ENCODE results near the gene POLE2. TPM values are rescaled to one million over a fixed set of nuclear protein-coding genes. Genes with fewer than 3 reads are reported as not detected.

The POLE2 gene
- total RNA-seq, 4 donors from 2014 or later: 0.79 to 0.94 (median 0.93) TPM; not detected in 1

- TF ChIP-seq POLR2A (IDR thresholded peaks at IDR 0.05) (no peak), EP300 (IDR thresholded peaks at IDR 0.05) (no peak), POLR2AphosphoS5 (IDR thresholded peaks at IDR 0.05) (no peak)
- Histone ChIP-seq H3K9me3 (no peaks in the 10 kb centered on the region), H3K27ac (no peak overlapping the region), H3K27me3 (no peaks in the 10 kb centered on the region), H3K4me1 (peaks cover 0 to 19% (median 0%) of the 10 kb centered on the region in 3 donors), H3K36me3 (no peaks in the 10 kb centered on the region), H3K4me3 (no peak overlapping the region)
- ATAC-seq: no peak
- WGBS, 2 donors (ENCODE audit: low coverage in 1 of 2): 85 to 86% methylated on average over 4 of the region's 4 CpGs
Measured at GRCh38 chr14:49686425-49686824, 1.6 kb downstream of the POLE2 start.

- Histone ChIP-seq H3K27ac (no peak overlapping the region), H3K4me1 (no peaks in the 10 kb centered on the region), H3K27me3 (no peaks in the 10 kb centered on the region), H3K36me3 (no peaks in the 10 kb centered on the region), H3K4me3 (no peak overlapping the region), H3K9me3 (no peaks in the 10 kb centered on the region)
- TF ChIP-seq EP300 (IDR thresholded peaks at IDR 0.05) (no peak), POLR2AphosphoS5 (IDR thresholded peaks at IDR 0.05) (no peak), CTCF (IDR thresholded peaks at IDR 0.05) (no peak), POLR2A (IDR thresholded peaks at IDR 0.05) (no peak)
- WGBS, 2 donors (ENCODE audit: low coverage in 1 of 2): 57 to 63% methylated on average over 2 of the region's 2 CpGs
- ATAC-seq: no peak
Measured at GRCh38 chr14:49679271-49679670, 8.7 kb downstream of the POLE2 start.

GRCh38 chr14:49677643-49678042 is 10.4 kb downstream of the POLE2 start:
- Histone ChIP-seq H3K27me3 (no peaks in the 10 kb centered on the region), H3K36me3 (no peaks in the 10 kb centered on the region), H3K27ac (no peak overlapping the region), H3K4me1 (no peaks in the 10 kb centered on the region), H3K4me3 (no peak overlapping the region), H3K9me3 (no peaks in the 10 kb centered on the region)
- WGBS, 2 donors (ENCODE audit: low coverage in 1 of 2): 86 to 100% methylated on average over 1 of the region's 4 CpGs
- TF ChIP-seq POLR2AphosphoS5 (IDR thresholded peaks at IDR 0.05): no peak
- TF ChIP-seq EP300 (IDR thresholded peaks at IDR 0.05): no peak
- TF ChIP-seq POLR2A (IDR thresholded peaks at IDR 0.05): no peak
- no peak for TF ChIP-seq CTCF (IDR thresholded peaks at IDR 0.05)
- ATAC-seq: no peak

- no peak overlapping the region for H3K27ac ChIP-seq
- H3K4me1 ChIP-seq: no peaks in the 10 kb centered on the region
- no peaks in the 10 kb centered on the region for H3K36me3 ChIP-seq
- no peak for TF ChIP-seq POLR2AphosphoS5 (IDR thresholded peaks at IDR 0.05)
- no peak for TF ChIP-seq POLR2A (IDR thresholded peaks at IDR 0.05)
- TF ChIP-seq EP300 (IDR thresholded peaks at IDR 0.05): no peak
- TF ChIP-seq CTCF (IDR thresholded peaks at IDR 0.05): no peak
- WGBS, 2 donors (ENCODE audit: low coverage in 1 of 2): 89 to 91% methylated on average over 2 of the region's 2 CpGs
- H3K27me3 ChIP-seq: no peaks in the 10 kb centered on the region
- H3K4me3 ChIP-seq: no peak overlapping the region
- no peaks in the 10 kb centered on the region for H3K9me3 ChIP-seq
- no peak for ATAC-seq
Measured at GRCh38 chr14:49673586-49673985, 14.4 kb downstream of the POLE2 start.

GRCh38 chr14:49670475-49670874 is 17.5 kb downstream of the POLE2 start:
- Histone ChIP-seq H3K9me3 (no peaks in the 10 kb centered on the region), H3K27ac (no peak overlapping the region), H3K4me1 (no peaks in the 10 kb centered on the region), H3K27me3 (no peaks in the 10 kb centered on the region), H3K36me3 (no peaks in the 10 kb centered on the region), H3K4me3 (no peak overlapping the region)
- TF ChIP-seq EP300 (IDR thresholded peaks at IDR 0.05) (no peak), CTCF (IDR thresholded peaks at IDR 0.05) (no peak), POLR2A (IDR thresholded peaks at IDR 0.05) (no peak), POLR2AphosphoS5 (IDR thresholded peaks at IDR 0.05) (no peak)
- no peak for ATAC-seq
